ENCODE results near the gene MAPK14.

- TF ChIP-seq CEBPB (IDR thresholded peaks at IDR 0.05; ENCODE audit: low read depth, low read length) = no peak
- TF ChIP-seq CTCF (conservative IDR thresholded peaks at IDR 0.05; ENCODE audit: low read depth, low read length) = no peak
These were observed 48.8 kb downstream of the MAPK14 start for GRCh38 chr6:36076178-36077063.
